Testis (tissue), 3 donors: ENCODE results near the gene TP53AIP1. TPM values are rescaled to one million over a fixed set of nuclear protein-coding genes. Genes with fewer than 3 reads are reported as not detected.

ENCODE experiments used
- DNase-seq: peaks from one replicate; pipeline ENCODE4 v3.0.0-alpha.2; 2019
- H3K27ac ChIP-seq, 2 donors: fragments of 200-600 bp; sonication (generic); one replicate each; pipeline ENCODE4 v1.5.1; 2019
- H3K27me3 ChIP-seq: fragments of 200-600 bp; sonication (generic); one replicate; pipeline ENCODE4 v1.5.1; 2019
- H3K36me3 ChIP-seq: fragments of 200-600 bp; sonication (generic); one replicate; pipeline ENCODE4 v1.5.1; 2017; ENCODE audit warnings: low read depth; ENCODE audit errors: missing control alignments
- H3K4me1 ChIP-seq: fragments of 200-600 bp; sonication (generic); one replicate; pipeline ENCODE4 v1.5.1; 2019
- H3K4me3 ChIP-seq, 2 donors: fragments of 200-600 bp; sonication (generic); one replicate each; pipeline ENCODE4 v1.5.1; 2017 to 2019
- H3K9me3 ChIP-seq: fragments of 200-600 bp; sonication (generic); one replicate; pipeline ENCODE4 v1.5.1; 2017
- CTCF ChIP-seq, 3 experiments: fragments of 450-650 bp in 2 of 3; fragments of 200-600 bp in 1 of 3; sonication (generic) in 1 of 3; IDR thresholded peaks; one replicate each; pipeline ENCODE4 v1.5.1; 2016 to 2019; ENCODE audit warnings: antibody characterized with exemption in 3 of 3, mild to moderate bottlenecking in 2 of 3, moderate library complexity in 1 of 3
- POLR2A ChIP-seq: fragments of 450-650 bp; IDR thresholded peaks from one replicate; pipeline ENCODE4 v1.6.1; 2017; ENCODE audit warnings: antibody characterized with exemption, mild to moderate bottlenecking, moderate library complexity
- WGBS, 2 donors: methylation state at CpG; one replicate each; pipeline ENCODE4 v1.1.5; 2018; 5-methylcytosine and 5-hydroxymethylcytosine counted together
- intact Hi-C: fragments of 100-400 bp; cut with DNase I; formaldehyde crosslinking; loops from one replicate; pipeline ENCODE4 v1.15.1; 2023; ENCODE audit warnings: low total_unique reads
- polyA plus RNA-seq: library from polyadenylated mRNA; stranded (reverse); fragments of 350-450 nt; fragmentation: Illumina TruSeq; extraction: RNeasy Lipid Tissue Mini Kit (QIAGEN cat#74804); gene quantifications from one replicate; pipeline ENCODE4 v1.2.3, GENCODE V29; 2014; ENCODE audit warnings: low read depth, low replicate concordance; ENCODE audit not compliant: insufficient read depth
- total RNA-seq, 2 donors: library from RNA; depleted of rRNA; stranded (reverse); fragments of >200 nt; gene quantifications; one replicate each; pipeline ENCODE4 v1.2.3, GENCODE V29; 2016

TP53AIP1 gene
- total and polyA plus RNA-seq, 3 donors from 2014 or later: 0.94 to 1.8 (median 1.1) TPM

- no peaks in the 10 kb centered on the region for H3K36me3 ChIP-seq
- no peak overlapping the region for H3K4me3 ChIP-seq
- no peak overlapping the region for H3K27ac ChIP-seq
- intact Hi-C loops: no loop called here
- H3K9me3 ChIP-seq: no peaks in the 10 kb centered on the region
- H3K27me3 ChIP-seq: no peaks in the 10 kb centered on the region
- WGBS, 2 donors: 87 to 97% methylated on average over 16 of the region's 16 CpGs
- no peaks in the 10 kb centered on the region for H3K4me1 ChIP-seq
- no peak for DNase-seq
- TF ChIP-seq POLR2A (no peak), CTCF (IDR thresholded peaks at IDR 0.05) (no peak)
Measured at GRCh38 chr11:128938156-128938885, 4.3 kb downstream of the TP53AIP1 start.

DNA sequence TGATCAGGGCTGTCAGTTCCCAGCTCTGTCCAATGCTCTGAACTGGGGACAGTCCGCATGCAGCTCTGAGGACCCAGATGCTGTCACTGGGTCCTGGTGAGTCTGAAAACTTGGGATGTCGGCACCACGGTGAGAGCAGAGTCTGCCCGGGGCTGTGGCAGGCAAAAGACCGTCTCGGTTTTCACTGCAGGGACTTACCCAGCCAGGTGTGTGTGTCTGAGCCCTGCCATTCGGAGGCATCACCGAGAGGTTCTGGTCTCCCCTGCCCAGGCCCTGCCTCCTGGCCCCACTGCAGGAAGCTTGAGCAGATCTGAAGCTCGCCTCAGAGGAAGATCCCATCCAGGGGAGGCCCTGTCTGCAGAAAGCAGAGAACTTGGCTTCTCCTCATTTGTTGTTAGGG lies 5.2 kb downstream of the TP53AIP1 start:
- H3K36me3 ChIP-seq: no peaks in the 10 kb centered on the region
- H3K9me3 ChIP-seq: no peaks in the 10 kb centered on the region
- no peaks in the 10 kb centered on the region for H3K27me3 ChIP-seq
- intact Hi-C loops: no loop called here
- no peak for TF ChIP-seq POLR2A
- TF ChIP-seq CTCF (IDR thresholded peaks at IDR 0.05): no peak
- 90 to 92% methylated on average over 7 to 9 of the region's 9 CpGs for WGBS, 2 donors
- DNase-seq: no peak
- no peaks in the 10 kb centered on the region for H3K4me1 ChIP-seq
- no peak overlapping the region for H3K27ac ChIP-seq
- H3K4me3 ChIP-seq: no peak overlapping the region

DNA sequence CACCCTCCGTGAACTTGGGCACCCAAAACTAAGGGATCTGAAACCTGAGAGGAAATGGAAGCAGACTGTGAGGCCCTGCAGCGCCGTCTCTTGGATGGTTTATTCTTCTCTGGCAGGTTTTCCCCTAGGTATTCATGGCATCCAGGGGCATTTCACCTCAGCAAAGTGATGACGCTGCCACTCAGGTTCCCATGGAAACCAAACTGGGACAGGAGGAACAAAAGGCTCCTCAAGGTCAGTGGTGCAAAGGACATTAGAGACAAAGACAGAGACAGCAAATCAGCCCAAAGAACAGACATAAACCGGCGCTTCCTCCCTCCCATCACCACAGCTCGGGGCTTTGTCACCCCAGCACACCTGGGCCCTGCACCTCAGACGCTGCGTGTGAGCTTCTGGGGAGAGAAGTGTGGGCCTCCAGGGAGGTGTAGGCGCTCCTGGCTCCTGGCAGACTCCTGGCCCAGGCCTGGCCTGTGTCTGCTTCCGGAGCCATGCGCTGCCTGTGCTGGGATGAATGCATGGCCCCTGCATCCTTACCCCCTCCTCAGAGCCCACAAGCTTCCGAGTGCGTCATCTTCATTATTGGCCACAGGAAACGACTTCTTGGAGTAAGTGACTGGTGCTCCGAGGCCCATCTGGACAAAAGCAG lies 5.9 kb downstream of the TP53AIP1 start:
- intact Hi-C loops: no loop called here
- H3K4me3 ChIP-seq: no peak overlapping the region
- no peaks in the 10 kb centered on the region for H3K27me3 ChIP-seq
- 80 to 95% methylated on average over 9 to 16 of the region's 16 CpGs for WGBS, 2 donors
- no peak for DNase-seq
- H3K36me3 ChIP-seq: no peaks in the 10 kb centered on the region
- no peaks in the 10 kb centered on the region for H3K4me1 ChIP-seq
- TF ChIP-seq POLR2A (no peak), CTCF (IDR thresholded peaks at IDR 0.05) (no peak)
- no peaks in the 10 kb centered on the region for H3K9me3 ChIP-seq
- H3K27ac ChIP-seq: no peak overlapping the region

- Histone ChIP-seq H3K27ac (no peak overlapping the region), H3K9me3 (no peaks in the 10 kb centered on the region), H3K36me3 (no peaks in the 10 kb centered on the region), H3K4me1 (no peaks in the 10 kb centered on the region), H3K4me3 (no peak overlapping the region), H3K27me3 (no peaks in the 10 kb centered on the region)
- 91 to 96% methylated on average over 10 of the region's 10 CpGs for WGBS, 2 donors
- TF ChIP-seq CTCF (IDR thresholded peaks at IDR 0.05): no peak
- TF ChIP-seq POLR2A: no peak
- intact Hi-C loops: no loop called here
- DNase-seq: no peak
Measured at GRCh38 chr11:128934926-128935325, 7.7 kb downstream of the TP53AIP1 start.
